A549 (cell line): ENCODE data around the gene ERI2.

ENCODE experiments used
- CHD2 ChIP-seq: fragments of 150-350 bp; IDR thresholded peaks from 2 replicates; pipeline ENCODE4 v1.6.1; 2014; ENCODE audit warnings: low read length; ENCODE audit not compliant: partially characterized antibody
- CTCF ChIP-seq: fragments of >200 bp; sonication (Bioruptor Twin); formaldehyde crosslinking; IDR thresholded peaks from 3 replicates; pipeline ENCODE4 v1.5.1; 2016
- E2F6 ChIP-seq: IDR thresholded peaks from 2 replicates; pipeline ENCODE4 v1.6.1; 2012; ENCODE audit warnings: low read depth, borderline replicate concordance
- EP300 ChIP-seq, 2 experiments: fragments of >200 bp; sonication (Bioruptor Twin); formaldehyde crosslinking; IDR thresholded peaks; 2 replicates in 1 of 2; 3 replicates in 1 of 2; pipeline ENCODE4 v1.6.1; 2016 to 2017
- HMGXB4 ChIP-seq: fragments of 250-450 bp; sonication (Bioruptor Pico); IDR thresholded peaks from 2 replicates; pipeline ENCODE4 v1.5.0; 2021; ENCODE audit warnings: mild to moderate bottlenecking, moderate library complexity, borderline replicate concordance
- JUN ChIP-seq, 2 experiments: fragments of >200 bp; sonication (Bioruptor Twin); formaldehyde crosslinking; IDR thresholded peaks; 2 replicates in 1 of 2; 3 replicates in 1 of 2; pipeline ENCODE4 v1.6.1; 2016 to 2017
- JUNB ChIP-seq: fragments of >200 bp; sonication (Bioruptor Twin); formaldehyde crosslinking; IDR thresholded peaks from 2 replicates; pipeline ENCODE4 v1.6.1; 2016
- NR3C1 ChIP-seq: fragments of >200 bp; sonication (Bioruptor Twin); formaldehyde crosslinking; IDR thresholded peaks from 3 replicates; pipeline ENCODE4 v1.6.1; 2017
- PHF8 ChIP-seq: fragments of 200-600 bp; sonication (generic); IDR thresholded peaks from 2 replicates; pipeline ENCODE4 v1.6.1; 2016; ENCODE audit warnings: low read depth, mild to moderate bottlenecking, antibody characterized with exemption, moderate library complexity, borderline replicate concordance
- POLR2A ChIP-seq: IDR thresholded peaks from 2 replicates; pipeline ENCODE4 v1.6.1; 2012; ENCODE audit warnings: mild to moderate bottlenecking, low read length
- POLR2AphosphoS2 ChIP-seq: conservative IDR thresholded peaks from 2 replicates; pipeline ENCODE4 v1.6.1; 2012; ENCODE audit warnings: low read length, improper control_type of control experiment, inconsistent platforms
- RAD21 ChIP-seq, 2 experiments: fragments of >200 bp in 1 of 2; sonication (Bioruptor Twin) in 1 of 2; formaldehyde crosslinking in 1 of 2; IDR thresholded peaks in 1 of 2; conservative IDR thresholded peaks in 1 of 2; 2 replicates in 1 of 2; 3 replicates in 1 of 2; pipeline ENCODE4 v1.6.1; 2012 to 2018; ENCODE audit warnings: inconsistent platforms in 1 of 2
- RCOR1 ChIP-seq: fragments of 150-350 bp; IDR thresholded peaks from 2 replicates; pipeline ENCODE4 v1.6.1; 2014; ENCODE audit warnings: antibody characterized with exemption, low read length, low read depth

DNA sequence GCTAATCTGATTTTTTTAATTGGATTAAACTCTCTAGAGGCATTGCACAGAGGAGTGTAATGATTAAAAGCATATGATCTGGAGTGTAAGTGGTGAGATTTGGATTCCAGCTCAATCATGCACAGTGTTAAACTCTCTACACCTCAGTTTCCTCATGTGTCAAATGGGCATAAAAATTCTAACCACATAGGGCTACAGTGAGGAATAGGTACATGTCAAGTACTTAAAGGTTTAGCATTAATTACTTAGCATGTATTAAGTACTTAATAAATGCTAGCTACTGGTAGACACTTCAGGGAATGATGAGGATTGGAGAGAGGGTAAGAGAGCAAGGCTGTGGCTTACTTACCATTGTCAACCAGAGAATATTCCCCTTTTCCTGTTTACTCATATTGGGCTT, 17.1 kb downstream of the ERI2 start:
- TF ChIP-seq CTCF (no peak), PHF8 (no peak), JUN (IDR thresholded peaks at IDR 0.05) (no peak), RAD21 (conservative IDR thresholded peaks at IDR 0.05 in 1 of 2, IDR thresholded peaks at IDR 0.05 in 1 of 2) (no peak), CHD2 (no peak), HMGXB4 (CRISPR knock-in tag) (no peak), POLR2A (no peak), E2F6 (no peak), POLR2AphosphoS2 (no peak), RCOR1 (no peak), EP300 (IDR thresholded peaks at IDR 0.05) (no peak), NR3C1 (no peak), JUNB (no peak)
